ENCODE data around the gene EPC2.

The EPC2 gene

DNA sequence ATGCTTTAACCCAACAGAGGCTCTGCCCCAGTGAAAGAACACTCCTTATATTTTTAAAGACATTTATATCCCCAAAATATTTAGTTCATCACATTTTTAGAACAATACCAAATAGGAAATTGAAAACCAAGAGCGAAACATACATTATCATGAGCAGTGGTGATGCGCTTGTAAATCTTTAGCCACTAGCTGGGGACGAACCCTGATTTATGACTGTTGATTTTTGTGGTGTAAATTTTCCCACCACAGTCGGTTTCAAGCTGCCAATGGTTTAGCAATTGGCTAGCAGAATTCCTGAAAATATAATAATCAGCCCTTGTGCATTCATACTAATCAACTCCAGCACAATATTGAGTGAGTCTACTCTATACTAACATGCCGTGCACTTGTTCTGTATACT is 27.3 kb upstream of the EPC2 start:
- TF ChIP-seq, protein P1, sequence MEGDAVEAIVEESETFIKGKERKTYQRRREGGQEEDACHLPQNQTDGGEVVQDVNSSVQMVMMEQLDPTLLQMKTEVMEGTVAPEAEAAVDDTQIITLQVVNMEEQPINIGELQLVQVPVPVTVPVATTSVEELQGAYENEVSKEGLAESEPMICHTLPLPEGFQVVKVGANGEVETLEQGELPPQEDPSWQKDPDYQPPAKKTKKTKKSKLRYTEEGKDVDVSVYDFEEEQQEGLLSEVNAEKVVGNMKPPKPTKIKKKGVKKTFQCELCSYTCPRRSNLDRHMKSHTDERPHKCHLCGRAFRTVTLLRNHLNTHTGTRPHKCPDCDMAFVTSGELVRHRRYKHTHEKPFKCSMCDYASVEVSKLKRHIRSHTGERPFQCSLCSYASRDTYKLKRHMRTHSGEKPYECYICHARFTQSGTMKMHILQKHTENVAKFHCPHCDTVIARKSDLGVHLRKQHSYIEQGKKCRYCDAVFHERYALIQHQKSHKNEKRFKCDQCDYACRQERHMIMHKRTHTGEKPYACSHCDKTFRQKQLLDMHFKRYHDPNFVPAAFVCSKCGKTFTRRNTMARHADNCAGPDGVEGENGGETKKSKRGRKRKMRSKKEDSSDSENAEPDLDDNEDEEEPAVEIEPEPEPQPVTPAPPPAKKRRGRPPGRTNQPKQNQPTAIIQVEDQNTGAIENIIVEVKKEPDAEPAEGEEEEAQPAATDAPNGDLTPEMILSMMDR (conservative IDR thresholded peaks at IDR 0.05; ENCODE audit: low read depth, low read length) = no peak
- H3K4me3 ChIP-seq (ENCODE audit: low read depth, low read length) = no peak overlapping the region
- no peak for DNase-seq (ENCODE audit: low read depth)

DNA sequence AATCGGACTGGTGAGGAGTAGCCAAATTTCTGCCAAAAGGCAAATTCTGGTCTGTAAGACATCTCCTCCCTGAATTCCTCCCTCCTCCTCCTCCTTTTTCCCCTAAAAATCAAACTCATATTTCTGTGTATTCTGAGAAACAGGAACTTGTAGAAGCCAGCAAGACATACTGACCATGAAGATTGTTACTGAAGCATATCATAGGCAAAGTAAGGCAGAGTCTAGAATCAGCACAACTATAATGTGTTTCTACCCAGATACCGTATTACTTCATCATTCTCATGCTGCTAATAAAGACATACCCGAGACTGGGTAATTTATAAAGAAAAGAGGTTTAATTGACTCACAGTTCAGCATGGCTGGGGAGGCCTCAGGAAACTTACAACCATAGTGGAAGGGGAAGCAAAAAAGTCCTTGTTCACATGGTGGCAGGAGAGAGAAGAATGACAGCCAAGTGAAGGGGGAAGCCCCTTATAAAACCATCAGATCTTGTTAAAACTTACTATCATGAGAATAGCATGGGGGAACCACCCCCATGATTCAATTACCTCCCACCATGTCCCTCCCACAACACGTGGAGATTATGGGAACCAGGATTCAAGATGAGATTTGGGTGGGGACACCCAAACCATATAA is 24.9 kb upstream of the EPC2 start:
- H3K4me3 ChIP-seq (ENCODE audit: low read depth, low read length) = no peak overlapping the region
- TF ChIP-seq, protein P1 (conservative IDR thresholded peaks at IDR 0.05; ENCODE audit: low read depth, low read length) = no peak
- no peak for DNase-seq (ENCODE audit: low read depth)

DNA sequence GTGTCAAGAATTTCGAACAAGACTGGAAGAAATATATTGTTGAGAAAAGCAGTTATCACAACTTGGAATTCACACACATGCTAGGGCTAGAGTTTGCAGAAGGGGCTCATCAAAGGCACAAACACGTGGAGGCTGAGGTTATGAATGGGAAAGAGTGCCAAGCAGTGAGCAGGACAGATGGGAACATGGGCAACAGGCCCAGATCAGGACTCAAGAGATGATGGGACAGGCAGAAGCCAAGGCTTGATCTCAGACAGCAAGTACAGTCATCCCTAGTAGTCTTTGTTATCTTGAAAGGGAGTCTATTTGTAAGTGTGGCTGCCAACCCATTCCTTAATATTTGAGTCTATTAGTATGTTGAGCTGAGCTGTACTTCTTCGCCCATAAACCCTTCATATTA is 22.2 kb upstream of the EPC2 start:
- TF ChIP-seq, protein P1 (conservative IDR thresholded peaks at IDR 0.05; ENCODE audit: low read depth, low read length) = no peak
- no peak for DNase-seq (ENCODE audit: low read depth)
- no peak overlapping the region for H3K4me3 ChIP-seq (ENCODE audit: low read depth, low read length)

DNA sequence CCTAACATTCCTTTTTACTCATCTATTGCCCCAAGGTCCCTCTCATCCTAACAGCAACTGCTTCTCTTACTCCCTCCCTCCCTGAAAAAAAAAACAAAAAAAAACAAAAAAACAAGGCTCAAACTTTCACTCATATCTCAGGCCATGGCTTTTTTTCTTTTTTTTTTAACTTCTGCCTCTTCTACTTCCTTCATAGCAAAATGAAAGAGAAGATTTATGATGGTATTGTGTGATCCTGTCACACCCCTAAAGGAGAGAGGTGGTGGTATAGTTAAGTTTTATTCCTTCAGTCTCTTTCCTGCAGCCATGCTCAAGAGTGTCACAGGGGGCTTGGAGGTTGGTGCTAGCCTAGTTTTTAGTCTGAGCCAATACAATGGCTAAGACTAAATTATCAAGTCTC is 21.5 kb upstream of the EPC2 start:
- TF ChIP-seq, protein P1 (conservative IDR thresholded peaks at IDR 0.05; ENCODE audit: low read depth, low read length) = no peak
- no peak for DNase-seq (ENCODE audit: low read depth)
- no peak overlapping the region for H3K4me3 ChIP-seq (ENCODE audit: low read depth, low read length)

DNA sequence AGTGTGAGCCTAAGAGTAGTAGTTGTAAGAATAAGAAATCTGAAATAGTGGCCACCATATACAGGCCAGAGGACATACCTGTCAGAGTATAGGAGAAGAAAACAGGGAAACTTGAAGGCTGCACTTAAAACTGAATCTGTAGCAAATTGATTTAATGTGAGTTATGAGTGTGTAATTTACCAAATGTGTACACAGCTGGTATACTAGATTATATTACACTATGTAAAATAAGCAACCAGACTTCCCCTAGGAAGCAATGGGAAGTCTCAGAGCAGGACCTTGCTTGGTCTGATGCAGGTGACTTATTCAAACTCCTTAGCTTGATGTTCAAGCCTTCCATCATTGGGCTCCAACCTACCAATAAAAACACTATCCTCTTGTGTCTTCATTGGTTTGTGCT is 17.3 kb upstream of the EPC2 start:
- no peak for DNase-seq (ENCODE audit: low read depth)
- TF ChIP-seq, protein P1 (conservative IDR thresholded peaks at IDR 0.05; ENCODE audit: low read depth, low read length) = no peak
- no peak overlapping the region for H3K4me3 ChIP-seq (ENCODE audit: low read depth, low read length)

DNA sequence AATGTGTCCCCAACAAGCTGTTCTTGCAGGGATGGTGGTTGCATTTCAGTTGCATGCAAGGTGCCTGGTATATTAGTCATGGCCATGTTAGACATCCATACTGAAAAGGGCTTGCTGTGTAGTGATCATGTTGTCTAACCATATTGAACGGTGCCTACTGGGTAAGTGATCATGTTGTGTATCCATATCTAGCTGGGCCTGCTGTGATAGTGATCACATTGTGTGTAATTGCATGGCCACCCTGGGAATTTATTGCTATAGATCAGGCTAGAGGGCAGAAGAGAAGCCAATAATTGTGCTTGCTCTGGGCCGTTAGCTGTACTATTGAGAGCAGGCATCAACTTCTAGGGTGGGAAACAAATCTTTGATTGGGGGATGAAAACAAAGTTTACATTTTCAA is 9.8 kb upstream of the EPC2 start:
- no peak overlapping the region for H3K4me3 ChIP-seq (ENCODE audit: low read depth, low read length)
- TF ChIP-seq, protein P1 (conservative IDR thresholded peaks at IDR 0.05; ENCODE audit: low read depth, low read length) = no peak
- DNase-seq (ENCODE audit: low read depth) = no peak

DNA sequence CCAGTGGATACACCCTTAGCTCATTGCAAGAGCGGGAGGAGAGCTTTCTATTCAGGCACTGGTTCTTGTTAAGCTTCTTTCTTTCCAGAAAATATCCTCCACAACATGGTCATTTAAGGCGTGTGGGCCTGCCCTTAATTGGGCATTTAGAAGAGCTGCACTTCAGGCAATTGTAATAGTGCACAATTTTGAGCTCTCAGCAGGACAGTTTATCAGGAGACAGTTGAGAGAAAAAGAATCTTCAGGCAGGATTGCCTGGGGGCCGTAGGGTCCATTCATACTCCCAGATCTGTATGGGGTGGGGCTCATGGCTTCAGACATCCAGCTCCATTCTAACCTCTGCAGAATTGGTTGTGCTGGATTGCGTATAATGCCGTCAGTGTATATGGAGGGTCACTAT is 6.0 kb upstream of the EPC2 start:
- H3K4me3 ChIP-seq (ENCODE audit: low read depth, low read length) = no peak overlapping the region
- no peak for DNase-seq (ENCODE audit: low read depth)
- TF ChIP-seq, protein P1 (conservative IDR thresholded peaks at IDR 0.05; ENCODE audit: low read depth, low read length) = no peak
